Pancreas (tissue), 10 donors: ENCODE results near the gene GATA1. TPM values are rescaled to one million over a fixed set of nuclear protein-coding genes. Genes with fewer than 3 reads are reported as not detected.

Experiments used
- ATAC-seq, 4 donors: fragments of 200-7000 bp; cut with Tn5 transposase; one replicate each; pipeline versions ENCODE4 v1.8.0 to v1.9.1; 2020; ENCODE audit warnings: mild to moderate bottlenecking in 4 of 4, moderate library complexity in 4 of 4
- DNase-seq, 6 donors: peaks; one replicate each; pipeline ENCODE4 v3.0.0-alpha.2; 2020
- FAIRE-seq: peaks from 2 replicates; lab custom pipeline; 2012; peaks lifted over from hg19 to GRCh38; lab: Jason Lieb, UNC
- H3K27ac ChIP-seq, 4 donors: fragments of 200-600 bp; sonication (generic); 1 replicate in 3 of 4; 2 replicates in 1 of 4; pipeline versions ENCODE4 v1.5.0 to v1.8.0; 2020
- H3K27me3 ChIP-seq, 4 donors: fragments of 200-600 bp; one replicate each; pipeline ENCODE4 v1.8.0; 2021
- H3K36me3 ChIP-seq, 3 donors: fragments of 200-600 bp; sonication (generic) in 1 of 3; one replicate each; pipeline versions ENCODE4 v1.5.0 to v1.8.0; 2020 to 2021
- H3K4me1 ChIP-seq, 3 donors: fragments of 200-600 bp; one replicate each; pipeline ENCODE4 v1.8.0; 2021
- H3K4me3 ChIP-seq, 4 donors: fragments of 200-600 bp; sonication (generic) in 2 of 4; one replicate each; pipeline versions ENCODE4 v1.5.0 to v1.8.0; 2020 to 2021
- H3K9me3 ChIP-seq, 4 donors: fragments of 200-600 bp; one replicate each; pipeline ENCODE4 v1.8.0; 2021
- WGBS, 2 donors: extraction: QIAGEN DNeasy Blood & Tissue Kit; methylation state at CpG; one replicate each; pipeline ENCODE4 v1.1.7; 2013; 5-methylcytosine and 5-hydroxymethylcytosine counted together
- intact Hi-C, 3 donors: fragments of 100-400 bp; cut with DNase I; formaldehyde crosslinking; loops; one replicate each; pipeline versions ENCODE4 v1.11.1 to v1.14.2; 2022
- polyA plus RNA-seq, 2 donors: library from polyadenylated mRNA; stranded (reverse); fragments of 200-250 nt; gene quantifications; one replicate each; pipeline ENCODE4 v1.2.3, GENCODE V29; 2013
- total RNA-seq, 6 donors: library from RNA; stranded (reverse); fragmentation: NEBNext Ultra II Directional in 4 of 6; extraction: Animal tissue kit (Norgen Biotek cat#: 25700) in 4 of 6; gene quantifications; one replicate each; pipeline versions ENCODE4 v1.2.1 to v1.2.4, GENCODE V29; 2021 to 2023
- TF ChIP-seq, protein P1 (sequence below), 4 donors: fragments of 200-600 bp; sonication (generic) in 3 of 4; IDR thresholded peaks; one replicate each; pipeline versions ENCODE4 v1.5.0 to v1.8.0; 2021; ENCODE audit warnings: antibody characterized with exemption in 4 of 4
- donor health status: healthy with polysubstance abuse.
- donor health status: DM: no; HTN: no; CAD: no; lungs with moderate emphysema.
- donor health status: DM: no; HTN: no; CAD: no.
- donor health status: control.
- donor health status: control.
- donor health status: Bipolar disorder and iron deficiency.
- donor health status: DM: yes; HTN: yes; CAD: no.
- donor health status: DM: no; HTN: no; CAD: no.
- donor health status: DM: no; HTN: no; CAD: no.
- donor health status: DM: yes; HTN: yes; CAD: no.

GATA1 gene
- total and polyA plus RNA-seq, 8 donors, result 0.12 to 0.19 TPM; not detected in 6

DNA sequence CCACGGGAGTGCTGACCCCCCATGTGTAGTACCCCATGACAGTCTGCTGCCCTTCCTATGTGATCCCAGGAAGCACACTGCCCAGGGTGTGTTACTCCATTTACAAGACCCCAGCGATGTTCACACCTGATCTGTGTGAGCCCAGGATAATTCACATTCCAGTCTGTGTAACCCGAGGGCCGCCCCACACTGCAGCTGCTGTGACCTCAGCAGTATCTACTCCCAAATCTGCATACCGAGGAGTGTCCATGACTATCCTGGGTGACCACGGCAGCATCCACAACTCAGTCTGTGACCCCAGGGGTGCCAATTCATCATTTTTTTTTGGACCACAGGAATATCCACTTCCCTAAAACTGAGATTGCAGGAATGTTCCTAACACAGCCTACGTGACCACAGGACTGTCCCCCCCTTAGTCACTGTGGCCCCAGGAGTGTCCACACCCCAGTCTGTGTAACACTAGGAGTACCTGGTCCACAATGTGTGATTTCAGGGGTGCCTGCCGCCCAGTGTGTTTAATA, 32.6 kb upstream of the GATA1 start:
- no peak for DNase-seq
- TF ChIP-seq, protein P1, sequence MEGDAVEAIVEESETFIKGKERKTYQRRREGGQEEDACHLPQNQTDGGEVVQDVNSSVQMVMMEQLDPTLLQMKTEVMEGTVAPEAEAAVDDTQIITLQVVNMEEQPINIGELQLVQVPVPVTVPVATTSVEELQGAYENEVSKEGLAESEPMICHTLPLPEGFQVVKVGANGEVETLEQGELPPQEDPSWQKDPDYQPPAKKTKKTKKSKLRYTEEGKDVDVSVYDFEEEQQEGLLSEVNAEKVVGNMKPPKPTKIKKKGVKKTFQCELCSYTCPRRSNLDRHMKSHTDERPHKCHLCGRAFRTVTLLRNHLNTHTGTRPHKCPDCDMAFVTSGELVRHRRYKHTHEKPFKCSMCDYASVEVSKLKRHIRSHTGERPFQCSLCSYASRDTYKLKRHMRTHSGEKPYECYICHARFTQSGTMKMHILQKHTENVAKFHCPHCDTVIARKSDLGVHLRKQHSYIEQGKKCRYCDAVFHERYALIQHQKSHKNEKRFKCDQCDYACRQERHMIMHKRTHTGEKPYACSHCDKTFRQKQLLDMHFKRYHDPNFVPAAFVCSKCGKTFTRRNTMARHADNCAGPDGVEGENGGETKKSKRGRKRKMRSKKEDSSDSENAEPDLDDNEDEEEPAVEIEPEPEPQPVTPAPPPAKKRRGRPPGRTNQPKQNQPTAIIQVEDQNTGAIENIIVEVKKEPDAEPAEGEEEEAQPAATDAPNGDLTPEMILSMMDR (IDR thresholded peaks at IDR 0.05), result no peak
- intact Hi-C loops, result no loop called here
- no peaks in the 10 kb centered on the region for H3K36me3 ChIP-seq
- no peak for FAIRE-seq
- ATAC-seq, result no peak
- no peak overlapping the region for H3K4me3 ChIP-seq
- no peaks in the 10 kb centered on the region for H3K9me3 ChIP-seq
- no peak overlapping the region for H3K27ac ChIP-seq
- no peaks in the 10 kb centered on the region for H3K27me3 ChIP-seq
- WGBS, 2 donors, result 42 to 58% methylated on average over 8 of the region's 8 CpGs
- H3K4me1 ChIP-seq, result no peaks in the 10 kb centered on the region

DNA sequence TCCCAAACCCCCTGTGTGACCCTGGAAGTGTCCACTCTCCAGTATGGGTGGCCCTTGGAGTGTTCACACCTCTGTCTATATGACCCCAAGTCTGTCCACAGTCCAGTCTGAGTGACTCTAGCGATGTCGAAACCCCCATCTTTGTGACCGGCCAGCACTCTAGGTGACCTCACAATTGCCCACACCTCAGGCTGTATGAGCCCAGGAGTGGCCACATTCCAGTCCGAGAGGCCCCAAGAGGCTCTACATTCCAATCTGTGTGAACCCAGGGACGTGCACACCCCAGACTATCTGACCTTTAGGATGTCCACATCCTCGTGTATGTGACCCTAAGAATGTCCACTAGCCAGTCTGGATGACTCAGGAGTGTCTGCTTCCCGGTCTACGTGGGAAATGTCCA, 32.2 kb upstream of the GATA1 start:
- ATAC-seq (no peak), FAIRE-seq (no peak), DNase-seq (no peak)
- Histone ChIP-seq H3K27ac (no peak overlapping the region), H3K4me3 (no peak overlapping the region), H3K4me1 (no peaks in the 10 kb centered on the region), H3K36me3 (no peaks in the 10 kb centered on the region), H3K9me3 (no peaks in the 10 kb centered on the region), H3K27me3 (no peaks in the 10 kb centered on the region)
- TF ChIP-seq, protein P1 (IDR thresholded peaks at IDR 0.05), result no peak
- 46 to 56% methylated on average over 8 of the region's 8 CpGs for WGBS, 2 donors
- intact Hi-C loops, result no loop called here

DNA sequence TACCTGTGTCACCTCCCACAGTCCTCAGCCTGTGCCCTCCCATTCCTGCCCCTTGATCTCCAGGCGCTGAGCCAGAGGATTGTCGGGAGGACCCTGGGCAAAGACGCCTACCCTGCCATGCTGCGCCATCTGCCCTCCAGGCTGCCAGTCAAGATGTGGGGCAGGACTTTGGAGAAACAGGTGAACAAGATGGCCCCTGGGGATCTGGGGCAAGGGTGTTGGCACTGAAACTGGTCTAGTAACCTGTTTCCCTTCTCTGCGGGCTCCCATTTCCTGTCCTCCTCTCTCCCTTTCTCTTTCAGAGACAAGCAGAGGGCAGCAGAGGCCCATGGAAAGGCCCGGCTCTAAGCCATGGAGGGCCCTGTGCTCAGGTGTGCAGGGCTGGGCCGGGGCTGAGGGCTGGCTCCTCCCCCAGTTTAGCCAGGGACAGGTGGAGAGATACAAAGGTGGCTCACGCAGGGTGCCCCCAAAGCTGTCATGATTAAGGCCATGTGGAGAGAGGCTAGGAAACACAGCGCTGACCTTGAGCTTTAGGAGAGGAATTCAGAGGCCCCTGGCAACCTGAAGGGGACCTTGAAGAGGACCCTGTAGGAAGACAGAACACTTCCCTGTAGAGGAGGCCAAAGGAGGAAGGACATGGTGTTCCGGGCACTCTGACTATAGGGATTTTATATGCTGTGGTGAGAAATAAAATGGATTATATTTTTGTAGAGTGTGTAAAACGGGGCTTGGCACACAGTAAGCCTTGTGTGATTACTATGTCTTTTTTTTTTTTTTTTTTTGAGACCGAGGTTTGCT, 24.5 kb upstream of the GATA1 start, which contains the start of gene GLOD5:
TSS of gene GLOD5 (plus strand) at position 74 of the 798 bp plus-strand sequence. CDS start at position 118, 44 bp downstream.
- H3K27ac ChIP-seq, result peak within 1 kb of the TSS in 3 of 4 donors; percentile 7 to 42 (median 28)
- intact Hi-C loops, result no loop called here
- no peak for FAIRE-seq
- H3K4me1 ChIP-seq, result no peaks in the 10 kb centered on the region
- no peaks in the 10 kb centered on the region for H3K9me3 ChIP-seq
- TF ChIP-seq, protein P1 (IDR thresholded peaks at IDR 0.05), result no peak
- H3K27me3 ChIP-seq, result peaks cover 0 to 8% (median 0%) of the 10 kb centered on the region in 4 donors
- peak; percentile 97 to 100 (median 98) for ATAC-seq
- 25 to 41% methylated on average over 11 to 12 of the region's 12 CpGs for WGBS, 2 donors
- peak; percentile 53 to 81 (median 67) for DNase-seq
- H3K4me3 ChIP-seq, result no peak within 1 kb of the TSS
- H3K36me3 ChIP-seq, result no peaks in the 10 kb centered on the region

DNA sequence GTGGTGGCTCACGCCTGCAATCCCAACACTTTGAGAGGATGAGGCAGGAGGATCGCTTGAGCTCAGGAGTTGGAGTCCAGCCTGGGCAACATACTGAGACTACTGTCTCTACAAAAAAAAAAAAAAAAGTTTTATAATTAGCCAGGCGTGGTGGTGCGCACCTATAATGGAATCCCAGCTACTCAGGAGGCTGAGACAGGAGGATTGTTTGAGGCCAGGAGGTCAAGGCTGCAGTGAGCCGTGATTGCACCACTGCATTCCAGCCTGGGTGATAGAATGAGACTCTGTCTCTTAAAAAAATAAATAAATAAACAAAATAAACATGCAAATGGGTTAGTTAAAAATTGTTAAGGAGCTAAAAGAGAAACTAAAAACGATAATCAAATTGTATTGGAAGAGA, 17.2 kb upstream of the GATA1 start:
- Histone ChIP-seq H3K4me3 (no peak overlapping the region), H3K27me3 (peaks cover 0 to 4% (median 0%) of the 10 kb centered on the region in 4 donors), H3K27ac (no peak overlapping the region), H3K4me1 (no peaks in the 10 kb centered on the region), H3K36me3 (no peaks in the 10 kb centered on the region), H3K9me3 (no peaks in the 10 kb centered on the region)
- WGBS, 2 donors, result 80% methylated on average over 6 of the region's 6 CpGs
- ATAC-seq (no peak), FAIRE-seq (no peak), DNase-seq (no peak)
- TF ChIP-seq, protein P1 (IDR thresholded peaks at IDR 0.05), result no peak
- intact Hi-C loops, result no loop called here

DNA sequence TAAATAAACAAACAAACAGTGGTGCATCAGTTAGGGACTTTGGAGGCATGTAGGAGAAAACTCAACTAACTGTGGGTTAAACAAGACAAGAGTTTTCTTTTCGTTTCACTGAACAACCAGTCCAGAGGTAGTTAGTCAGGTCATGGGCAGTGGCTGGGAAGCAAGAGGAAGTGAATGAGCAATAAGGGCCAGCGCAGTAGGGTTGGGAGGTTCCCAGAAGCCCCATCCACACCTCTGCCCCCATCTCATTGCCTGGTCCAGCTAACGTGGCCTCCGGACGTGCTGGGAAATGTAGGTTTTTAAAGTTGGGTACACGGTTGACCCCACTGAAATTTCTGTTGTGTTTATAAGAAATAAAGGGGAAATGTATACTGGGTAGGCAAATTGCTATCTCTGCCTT, 16.1 kb upstream of the GATA1 start:
- no peak overlapping the region for H3K27ac ChIP-seq
- H3K4me1 ChIP-seq, result no peaks in the 10 kb centered on the region
- TF ChIP-seq, protein P1 (IDR thresholded peaks at IDR 0.05), result no peak
- H3K9me3 ChIP-seq, result no peaks in the 10 kb centered on the region
- FAIRE-seq, result no peak
- no peak for DNase-seq
- intact Hi-C loops, result no loop called here
- WGBS, 2 donors, result 67 to 70% methylated on average over 6 of the region's 6 CpGs
- no peaks in the 10 kb centered on the region for H3K36me3 ChIP-seq
- ATAC-seq, result no peak
- H3K27me3 ChIP-seq, result no peaks in the 10 kb centered on the region
- no peak overlapping the region for H3K4me3 ChIP-seq
